ENCODE data around the gene NFX1.

DNA sequence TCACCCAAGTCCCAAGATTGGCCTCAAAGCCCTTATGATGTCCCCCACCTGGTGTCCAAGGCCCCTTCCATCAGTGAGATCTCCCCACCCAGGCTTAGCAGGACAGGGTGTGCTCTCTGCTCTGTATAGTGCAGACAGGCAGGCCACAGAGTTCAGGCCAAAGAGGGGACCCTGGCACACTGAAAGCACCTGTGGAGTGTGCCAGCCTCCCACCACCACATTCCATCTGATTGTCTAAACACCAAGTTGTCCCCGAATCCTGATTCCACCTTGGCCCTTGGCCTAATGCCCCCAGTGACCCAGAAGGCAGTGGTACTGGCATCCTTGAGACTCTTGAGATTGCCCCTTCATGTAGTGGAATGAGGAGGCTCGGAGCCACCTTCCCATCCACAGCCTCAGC, 45.0 kb upstream of the NFX1 start:
- TF ChIP-seq, protein P1, sequence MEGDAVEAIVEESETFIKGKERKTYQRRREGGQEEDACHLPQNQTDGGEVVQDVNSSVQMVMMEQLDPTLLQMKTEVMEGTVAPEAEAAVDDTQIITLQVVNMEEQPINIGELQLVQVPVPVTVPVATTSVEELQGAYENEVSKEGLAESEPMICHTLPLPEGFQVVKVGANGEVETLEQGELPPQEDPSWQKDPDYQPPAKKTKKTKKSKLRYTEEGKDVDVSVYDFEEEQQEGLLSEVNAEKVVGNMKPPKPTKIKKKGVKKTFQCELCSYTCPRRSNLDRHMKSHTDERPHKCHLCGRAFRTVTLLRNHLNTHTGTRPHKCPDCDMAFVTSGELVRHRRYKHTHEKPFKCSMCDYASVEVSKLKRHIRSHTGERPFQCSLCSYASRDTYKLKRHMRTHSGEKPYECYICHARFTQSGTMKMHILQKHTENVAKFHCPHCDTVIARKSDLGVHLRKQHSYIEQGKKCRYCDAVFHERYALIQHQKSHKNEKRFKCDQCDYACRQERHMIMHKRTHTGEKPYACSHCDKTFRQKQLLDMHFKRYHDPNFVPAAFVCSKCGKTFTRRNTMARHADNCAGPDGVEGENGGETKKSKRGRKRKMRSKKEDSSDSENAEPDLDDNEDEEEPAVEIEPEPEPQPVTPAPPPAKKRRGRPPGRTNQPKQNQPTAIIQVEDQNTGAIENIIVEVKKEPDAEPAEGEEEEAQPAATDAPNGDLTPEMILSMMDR (IDR thresholded peaks at IDR 0.05), result no peak
- TF ChIP-seq POLR2A (IDR thresholded peaks at IDR 0.05), result no peak

All from breast epithelium (tissue), 3 donors.